Progenitor cell of endocrine pancreas (in vitro differentiated cells): ENCODE results near the gene KCNK7. TPM values are rescaled to one million over a fixed set of nuclear protein-coding genes. Genes with fewer than 3 reads are reported as not detected.
A peak's percentile ranks its signal among the peaks of the same experiment; 100 is the strongest.

Experiments
- DNase-seq: peaks from one replicate; pipeline ENCODE4 v3.0.0; 2021; ENCODE audit warnings: low spot score; ENCODE audit not compliant: unreplicated experiment
- H3K27ac Mint-ChIP-seq: 2 replicates; pipeline ENCODE4 v1.8.0; 2021; ENCODE audit warnings: mild to moderate bottlenecking, moderate library complexity, mixed read lengths
- H3K27me3 Mint-ChIP-seq: 2 replicates; pipeline ENCODE4 v1.8.0; 2021; ENCODE audit warnings: mixed read lengths
- H3K36me3 Mint-ChIP-seq: 2 replicates; pipeline ENCODE4 v1.8.0; 2022; ENCODE audit warnings: mixed read lengths; ENCODE audit not compliant: insufficient read depth
- H3K4me1 Mint-ChIP-seq: 2 replicates; pipeline ENCODE4 v1.8.0; 2021; ENCODE audit warnings: low read depth, mixed read lengths
- H3K4me3 Mint-ChIP-seq: 2 replicates; pipeline ENCODE4 v1.8.0; 2021; ENCODE audit warnings: low read depth, mild to moderate bottlenecking, moderate library complexity, mixed read lengths
- H3K9me3 Mint-ChIP-seq: 2 replicates; pipeline ENCODE4 v1.8.0; 2021; ENCODE audit warnings: low read depth, mixed read lengths
- total RNA-seq: library from RNA; stranded (reverse); gene quantifications from 2 replicates; pipeline ENCODE4 v1.2.1, GENCODE V29; 2021
- TF ChIP-seq, protein P1 (sequence below): fragments of 200-600 bp; sonication (generic); IDR thresholded peaks from one replicate; pipeline ENCODE4 v1.5.0; 2021; ENCODE audit warnings: antibody characterized with exemption, mild to moderate bottlenecking; ENCODE audit not compliant: unreplicated experiment

Gene KCNK7
- total RNA-seq, 1 donor from 2014 or later: 1.7 TPM

DNA sequence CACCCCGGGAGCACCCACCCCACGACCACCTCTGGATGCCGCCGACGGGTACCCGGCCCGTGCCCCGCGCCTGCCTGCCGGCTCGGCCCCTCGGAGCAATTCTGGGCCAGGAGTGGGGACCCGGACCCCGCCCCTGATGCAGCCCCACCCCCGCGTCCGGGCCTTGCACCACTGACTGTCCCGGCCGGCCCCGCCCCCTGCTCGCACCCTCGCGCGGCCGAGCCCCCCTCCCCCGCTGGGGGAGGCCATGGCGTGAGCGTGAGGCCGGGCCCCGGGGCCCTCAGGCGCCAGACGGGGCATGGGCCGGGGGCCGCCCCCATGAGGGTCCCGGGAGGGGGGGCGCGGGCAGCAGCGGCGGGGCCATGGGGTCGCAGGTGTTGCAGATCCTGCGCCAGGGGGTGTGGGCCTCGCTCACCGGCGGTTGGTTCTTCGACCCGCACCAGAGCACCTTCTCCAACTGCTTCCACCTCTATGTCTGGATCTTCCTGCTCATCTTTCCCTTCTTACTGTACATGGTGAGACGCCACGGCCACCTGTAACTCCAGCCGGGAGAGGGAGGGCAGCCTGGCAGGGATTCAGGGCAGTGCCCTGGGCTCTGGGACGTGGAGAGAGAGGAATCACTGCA, 20.5 kb upstream of the KCNK7 start:
- H3K36me3 Mint-ChIP-seq: peaks cover 6% of the 10 kb centered on the region
- peak overlapping the region; percentile 95 for H3K27ac Mint-ChIP-seq
- no peaks in the 10 kb centered on the region for H3K9me3 Mint-ChIP-seq
- H3K27me3 Mint-ChIP-seq: no peaks in the 10 kb centered on the region
- no peak for DNase-seq
- H3K4me3 Mint-ChIP-seq: peak overlapping the region; percentile 96
- TF ChIP-seq, protein P1, sequence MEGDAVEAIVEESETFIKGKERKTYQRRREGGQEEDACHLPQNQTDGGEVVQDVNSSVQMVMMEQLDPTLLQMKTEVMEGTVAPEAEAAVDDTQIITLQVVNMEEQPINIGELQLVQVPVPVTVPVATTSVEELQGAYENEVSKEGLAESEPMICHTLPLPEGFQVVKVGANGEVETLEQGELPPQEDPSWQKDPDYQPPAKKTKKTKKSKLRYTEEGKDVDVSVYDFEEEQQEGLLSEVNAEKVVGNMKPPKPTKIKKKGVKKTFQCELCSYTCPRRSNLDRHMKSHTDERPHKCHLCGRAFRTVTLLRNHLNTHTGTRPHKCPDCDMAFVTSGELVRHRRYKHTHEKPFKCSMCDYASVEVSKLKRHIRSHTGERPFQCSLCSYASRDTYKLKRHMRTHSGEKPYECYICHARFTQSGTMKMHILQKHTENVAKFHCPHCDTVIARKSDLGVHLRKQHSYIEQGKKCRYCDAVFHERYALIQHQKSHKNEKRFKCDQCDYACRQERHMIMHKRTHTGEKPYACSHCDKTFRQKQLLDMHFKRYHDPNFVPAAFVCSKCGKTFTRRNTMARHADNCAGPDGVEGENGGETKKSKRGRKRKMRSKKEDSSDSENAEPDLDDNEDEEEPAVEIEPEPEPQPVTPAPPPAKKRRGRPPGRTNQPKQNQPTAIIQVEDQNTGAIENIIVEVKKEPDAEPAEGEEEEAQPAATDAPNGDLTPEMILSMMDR: no peak
- peaks cover 17% of the 10 kb centered on the region for H3K4me1 Mint-ChIP-seq

DNA sequence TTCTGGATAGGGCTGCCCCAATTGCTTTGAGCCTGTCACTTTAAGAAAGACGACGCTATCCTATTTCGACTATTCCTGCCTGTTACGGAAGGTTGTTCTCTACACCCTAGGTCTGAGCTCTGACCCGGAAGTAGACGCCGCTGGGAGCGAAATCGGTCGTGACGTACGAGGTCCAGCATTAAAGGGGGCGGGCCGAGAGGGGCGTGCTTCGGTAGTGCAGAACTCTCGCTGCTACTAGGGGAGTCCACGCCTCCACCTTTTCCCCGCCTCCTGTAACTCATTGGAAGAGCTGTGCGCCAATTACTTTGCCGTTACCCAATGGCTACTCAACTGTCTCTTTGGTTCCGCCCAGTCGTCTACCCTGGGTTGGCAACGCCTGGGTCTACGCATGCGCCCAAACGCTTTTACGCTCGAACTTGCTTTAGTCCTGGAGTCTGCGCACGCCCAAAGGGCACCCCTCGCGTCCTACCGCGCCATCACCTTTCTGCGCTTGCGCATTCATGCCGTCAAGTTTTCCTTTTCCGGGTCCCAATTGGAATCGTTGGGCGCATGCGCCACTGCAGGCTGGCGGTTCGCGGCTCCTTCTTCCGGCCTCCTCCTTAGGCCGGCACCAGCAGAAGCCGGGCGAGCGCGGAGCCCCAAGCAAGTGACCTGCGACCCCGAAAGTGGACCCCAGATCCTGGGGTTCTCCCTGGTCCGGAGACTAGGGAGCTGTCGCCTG, 19.8 kb upstream of the KCNK7 start, which contains the start of gene PCNX3:
Gene PCNX3 (plus strand): TSS at position 548 of the 721 bp plus-strand sequence. CDS start 536 bp downstream, outside the sequence.
- TF ChIP-seq, protein P1: no peak
- DNase-seq: peak; percentile 99
- no peaks in the 10 kb centered on the region for H3K9me3 Mint-ChIP-seq
- H3K27me3 Mint-ChIP-seq: no peaks in the 10 kb centered on the region
- peak within 1 kb of the TSS; percentile 96 for H3K4me3 Mint-ChIP-seq
- H3K36me3 Mint-ChIP-seq: peaks cover 8% of the 10 kb centered on the region
- peaks cover 17% of the 10 kb centered on the region for H3K4me1 Mint-ChIP-seq
- peak within 1 kb of the TSS; percentile 95 for H3K27ac Mint-ChIP-seq

DNA sequence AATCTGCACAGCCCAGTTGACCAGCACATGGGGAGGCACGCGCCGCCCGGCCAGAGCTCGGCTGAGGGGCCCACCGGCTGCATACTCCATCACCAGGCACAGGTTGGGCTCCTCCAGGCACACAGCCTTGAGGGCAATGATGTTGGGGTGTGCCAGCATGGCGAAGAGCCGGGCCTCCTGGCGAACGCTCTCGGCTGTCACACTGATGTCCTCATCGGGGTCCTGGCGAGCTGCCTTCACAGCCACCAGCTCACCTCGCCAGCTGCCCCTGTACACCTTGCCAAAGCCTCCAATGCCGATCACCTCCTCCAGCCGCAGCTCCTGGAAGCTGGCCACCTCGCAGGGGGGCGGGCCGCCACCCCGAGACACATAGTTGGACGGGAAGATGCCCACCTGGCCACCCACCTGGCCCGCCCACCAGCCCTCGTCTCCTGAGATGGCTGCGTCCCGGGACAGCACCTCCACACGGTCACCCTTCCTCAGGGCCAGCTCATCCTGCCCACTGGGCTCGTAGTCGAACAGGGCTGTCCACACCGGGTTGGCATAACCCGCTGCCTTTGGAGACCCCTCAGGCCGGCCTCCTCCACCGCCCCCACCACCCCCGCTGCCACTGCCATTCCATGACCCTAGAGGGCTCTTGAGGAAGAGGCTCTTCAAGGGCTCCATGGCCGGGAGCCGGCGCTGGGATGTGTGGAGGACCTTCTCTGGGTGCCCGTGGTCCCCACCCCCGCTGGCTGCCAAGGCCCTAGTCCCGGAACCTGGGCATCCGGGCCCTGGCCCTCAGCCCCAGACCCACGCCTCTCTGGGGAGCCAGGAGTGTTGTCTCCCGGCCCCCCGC, 17.7 kb upstream of the KCNK7 start:
- Mint-ChIP-seq H3K4me3 (peak overlapping the region; percentile 87), H3K27me3 (no peaks in the 10 kb centered on the region), H3K27ac (no peak overlapping the region), H3K4me1 (peaks cover 17% of the 10 kb centered on the region), H3K36me3 (peaks cover 14% of the 10 kb centered on the region), H3K9me3 (no peaks in the 10 kb centered on the region)
- TF ChIP-seq, protein P1: no peak
- DNase-seq: no peak

DNA sequence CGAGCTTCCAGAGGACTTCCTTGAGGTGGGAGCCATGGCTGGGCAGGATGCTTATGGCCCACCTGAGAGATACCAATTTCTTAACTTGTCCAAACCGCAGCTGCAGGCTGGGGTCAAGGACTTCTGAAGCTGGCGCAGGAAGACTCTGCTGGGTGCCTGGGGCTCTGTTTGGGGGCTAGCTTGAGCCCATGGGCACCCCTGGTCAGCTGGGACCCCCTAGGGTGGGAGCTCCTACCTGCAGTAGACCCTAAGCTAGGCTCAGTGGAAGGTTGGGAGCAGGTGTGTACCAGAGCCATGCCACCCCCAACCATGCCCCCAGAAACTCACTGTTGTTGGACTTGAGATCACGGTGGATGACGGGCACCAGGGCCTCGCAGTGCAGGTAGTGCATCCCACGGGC, 17.1 kb upstream of the KCNK7 start:
- Mint-ChIP-seq H3K27ac (no peak overlapping the region), H3K9me3 (no peaks in the 10 kb centered on the region), H3K27me3 (no peaks in the 10 kb centered on the region), H3K4me3 (peak overlapping the region; percentile 87), H3K4me1 (peaks cover 17% of the 10 kb centered on the region), H3K36me3 (peaks cover 18% of the 10 kb centered on the region)
- TF ChIP-seq, protein P1: no peak
- DNase-seq: no peak
